ENCODE data around the gene ADCY1.
"Not testable (repeated sequence)": the region's sequence is repeated elsewhere in the genome, so short reads cannot be mapped to it uniquely, and the experiment has no call there.

DNA sequence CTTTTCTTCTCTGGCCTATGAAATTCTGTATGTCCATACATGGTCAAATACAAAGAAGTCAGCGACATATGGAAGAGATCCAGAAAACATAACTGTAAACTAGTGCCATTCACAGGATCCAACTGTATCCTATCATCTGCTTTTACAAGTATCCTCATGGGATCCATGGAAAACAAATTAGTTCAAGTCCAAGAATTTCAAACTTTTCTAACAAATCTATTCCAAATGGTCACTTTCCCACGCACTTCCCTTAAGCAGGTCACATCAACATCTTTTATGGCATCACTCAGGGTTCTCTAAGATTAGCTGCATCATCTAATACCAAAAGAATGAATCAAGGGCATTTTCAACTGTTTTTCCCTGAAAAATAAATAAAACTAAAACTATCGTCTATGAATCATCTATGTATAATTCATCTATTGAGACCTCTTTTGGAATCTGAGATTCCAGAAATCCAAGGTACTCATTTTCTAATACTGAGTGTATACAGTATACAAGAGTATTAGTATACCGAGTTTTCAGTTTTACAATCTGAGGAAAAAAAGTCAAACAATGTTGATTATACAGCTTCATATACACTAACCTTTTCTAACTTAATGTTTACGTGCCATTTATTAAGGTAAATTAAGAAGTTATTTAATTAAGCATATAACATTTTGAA, 187.5 kb downstream of the ADCY1 start:
- not testable (repeated sequence) for TF ChIP-seq CTCF (IDR thresholded peaks at IDR 0.05; ENCODE audit: insufficient read depth, low read length, poor library complexity, severe bottlenecking); EZH2phosphoT487 (conservative IDR thresholded peaks at IDR 0.05; ENCODE audit: low read length)

Data from SU-DHL-6 (cell line).